ENCODE results near the gene RFX2.
A peak's percentile ranks its signal among the peaks of the same experiment; 100 is the strongest.

- peak; percentile 54 for TF ChIP-seq CTCF (IDR thresholded peaks at IDR 0.05; ENCODE audit: insufficient read depth, low read length)
- TF ChIP-seq REST (IDR thresholded peaks at IDR 0.05; ENCODE audit: insufficient replicate concordance, low read depth) = no peak
- TF ChIP-seq POLR2AphosphoS5 (IDR thresholded peaks at IDR 0.05; ENCODE audit: low read depth) = no peak
These were observed 61.4 kb downstream of the RFX2 start for GRCh38 chr19:6048793-6049405.
